ENCODE results near the gene WSB2.

The WSB2 gene

DNA sequence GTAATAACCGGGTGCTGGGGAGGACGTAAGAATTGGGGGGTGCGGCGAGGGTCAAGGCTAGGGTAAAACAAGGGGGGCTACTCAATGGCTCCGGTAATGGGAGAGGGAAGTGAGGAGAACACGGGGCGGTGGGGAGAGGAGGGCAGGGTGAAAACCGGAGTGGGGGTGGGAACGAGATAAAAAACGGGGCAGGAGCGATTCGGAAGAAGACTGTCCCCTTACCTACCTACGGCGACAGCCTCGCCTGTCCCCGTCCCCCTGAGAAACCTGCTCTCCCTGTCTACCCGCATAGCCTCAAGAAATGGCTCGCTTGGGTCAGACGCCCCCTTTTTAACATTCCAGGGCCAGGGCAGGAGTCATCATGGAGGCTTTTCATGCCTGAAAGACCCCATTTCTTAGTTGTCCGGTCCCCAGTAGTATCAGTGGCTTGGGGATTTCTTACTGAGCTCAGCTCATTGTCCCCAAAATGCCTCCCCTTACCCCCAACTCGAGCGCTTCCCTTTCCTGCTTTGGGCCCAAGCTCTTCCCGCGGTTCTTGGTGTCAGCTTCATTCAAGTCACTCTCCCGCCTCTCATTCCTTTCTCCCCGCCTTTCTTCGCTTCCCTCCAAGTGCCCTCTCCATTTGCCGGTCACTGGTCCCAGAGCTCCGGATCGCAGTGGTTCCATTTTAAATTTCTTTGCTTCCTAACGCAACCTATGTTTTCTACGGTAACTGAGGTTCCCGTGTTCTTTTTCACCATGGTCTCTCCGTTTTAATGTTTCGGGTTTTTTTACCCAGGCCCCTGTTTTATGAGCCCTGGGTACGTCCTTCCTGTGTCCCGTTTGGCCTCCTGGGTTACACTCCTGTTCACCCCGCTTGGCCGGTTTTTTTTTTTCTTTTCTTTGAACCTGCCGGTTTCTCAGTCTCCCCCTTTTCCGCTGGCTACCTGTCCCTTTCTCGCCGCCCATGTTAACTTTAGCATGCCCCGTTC lies 1.2 kb upstream of the WSB2 start:
- DNase-seq = peak; percentile 64

DNA sequence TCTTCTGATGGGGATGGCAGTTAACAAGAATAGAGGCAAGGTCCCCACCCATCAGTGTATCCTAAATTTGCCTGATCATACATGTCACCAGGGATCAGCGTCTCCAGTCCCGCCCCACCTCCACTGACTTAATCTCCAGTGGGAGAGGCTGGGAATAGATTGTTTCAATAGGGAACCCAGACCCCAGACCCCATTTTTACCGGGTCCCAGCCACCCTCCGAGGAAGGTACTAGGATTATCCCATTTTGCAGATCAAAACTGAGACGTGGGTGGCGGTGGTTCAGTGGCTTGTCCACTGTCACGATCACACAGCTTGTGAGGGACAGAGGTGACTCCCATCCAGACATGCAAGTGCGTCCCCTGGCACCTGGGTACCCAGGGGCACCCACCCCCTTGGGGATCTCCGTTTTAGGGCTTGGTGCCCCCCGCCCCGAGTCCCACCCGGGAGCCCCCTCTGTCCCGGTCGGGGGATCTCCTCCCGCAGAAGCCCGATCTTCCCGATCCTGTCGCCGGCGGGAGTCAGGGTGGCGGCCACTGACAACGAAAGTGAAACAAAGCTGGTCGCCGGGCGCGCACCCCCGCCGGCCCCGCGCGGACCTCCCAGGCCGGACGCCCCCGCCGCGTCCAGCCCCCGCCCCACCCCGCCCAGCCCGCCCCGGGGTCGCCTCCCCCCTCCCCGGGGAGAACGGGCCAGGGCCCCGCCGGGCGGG lies 523 bp downstream of the WSB2 start:
- peak; percentile 68 for DNase-seq

DNA sequence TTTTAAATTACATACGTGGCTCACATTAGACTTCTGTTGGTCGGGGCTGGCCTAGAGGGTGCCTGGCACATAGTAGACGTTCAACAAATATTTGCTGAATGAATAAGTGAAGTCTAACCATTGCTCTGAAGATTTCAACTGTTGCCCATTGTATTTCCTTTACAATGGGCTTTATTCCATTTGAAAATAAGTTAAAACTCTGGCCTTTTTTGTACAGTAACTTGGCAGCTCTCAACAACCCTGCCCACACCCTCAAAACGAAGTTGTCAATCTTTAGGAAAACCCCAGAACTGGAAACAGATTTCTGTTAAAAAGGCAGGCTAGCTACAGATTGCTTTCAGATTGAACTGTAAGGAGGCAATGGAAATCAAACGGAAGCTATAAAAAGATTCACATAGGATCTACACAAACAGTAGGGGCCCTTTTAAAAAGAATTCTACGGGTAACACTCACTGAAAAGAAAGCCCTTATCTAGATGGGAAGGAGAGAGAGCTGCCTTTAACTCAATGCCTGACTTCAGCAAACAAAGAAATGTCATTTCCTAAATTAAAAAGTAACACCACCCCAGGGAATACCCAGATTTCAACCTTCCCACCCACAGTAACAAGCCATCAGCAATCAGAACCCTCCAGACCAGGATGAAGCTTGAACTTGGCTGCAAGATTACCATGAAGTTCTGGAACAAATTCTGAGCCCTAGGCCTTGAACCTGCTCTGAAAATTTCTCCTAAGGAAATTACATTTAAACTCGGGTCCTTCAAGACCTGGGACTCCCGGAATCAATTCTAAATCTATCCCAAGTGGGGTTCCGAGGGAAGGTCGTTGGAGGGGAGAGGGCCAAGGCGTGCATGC lies 1.4 kb downstream of the WSB2 start:
- DNase-seq = no peak

DNA sequence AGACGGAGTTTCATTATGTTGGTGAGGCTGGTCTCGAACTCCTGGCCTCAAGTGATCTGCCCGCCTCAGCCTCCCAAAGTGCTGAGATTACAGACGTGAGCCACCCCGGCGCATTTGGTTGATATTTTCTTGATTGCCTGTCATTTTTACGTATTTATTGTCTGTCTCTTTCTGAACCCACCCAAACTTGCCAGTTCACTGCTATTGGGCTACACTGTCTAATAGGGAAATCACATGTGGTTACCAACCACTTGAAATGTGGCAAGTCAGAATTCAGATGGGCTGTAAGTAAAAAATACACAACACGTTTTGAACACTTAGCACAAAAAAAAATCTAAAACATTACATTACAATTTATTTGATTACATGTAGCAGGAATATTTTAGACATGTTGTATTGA lies 2.1 kb downstream of the WSB2 start:
- no peak for DNase-seq

GRCh38 chr12:118058227-118058626 lies 2.8 kb downstream of the WSB2 start:
- no peak for DNase-seq

DNA sequence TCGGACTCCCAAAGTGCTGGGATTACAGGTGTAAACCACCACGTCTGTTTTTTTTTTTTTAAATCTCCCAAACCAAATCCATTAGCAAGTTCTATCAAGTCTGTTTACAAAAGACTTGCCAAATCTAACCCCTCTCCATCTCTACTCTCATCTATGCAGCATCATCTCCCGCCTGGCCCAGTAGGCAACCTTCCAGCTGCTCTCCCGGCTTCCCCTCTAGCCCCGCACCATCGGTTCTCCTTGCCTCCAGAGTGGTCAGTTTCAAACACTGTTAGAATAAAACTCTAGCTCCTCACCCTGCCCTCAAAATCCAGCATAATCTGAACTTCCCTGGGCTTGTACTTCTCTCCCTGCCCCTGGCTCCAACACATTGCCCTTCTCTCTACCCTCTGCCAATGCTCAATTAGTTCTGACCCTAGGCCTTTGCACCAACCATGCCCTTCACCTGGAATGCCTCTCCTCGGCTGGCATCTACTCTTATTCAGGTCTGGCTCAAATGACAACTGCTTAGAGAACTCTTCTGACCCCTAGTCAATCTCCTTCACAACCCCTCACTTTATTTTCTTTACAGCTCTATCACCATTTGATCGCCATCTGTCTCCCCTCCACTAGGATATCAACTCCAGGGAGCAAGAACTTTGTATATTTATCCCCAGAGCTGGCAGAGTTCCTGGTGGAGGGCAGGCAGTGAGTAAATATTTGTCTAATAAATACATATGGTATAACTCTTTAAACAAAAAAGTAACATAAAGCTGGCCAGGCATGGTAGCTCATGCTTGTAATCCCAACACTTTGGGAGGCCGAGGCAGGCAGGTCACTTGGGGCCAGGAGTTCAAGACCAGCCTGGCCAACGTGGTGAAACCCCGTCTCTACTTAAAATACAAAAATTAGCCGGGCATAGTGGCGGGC lies 4.9 kb downstream of the WSB2 start:
- no peak for DNase-seq

DNA sequence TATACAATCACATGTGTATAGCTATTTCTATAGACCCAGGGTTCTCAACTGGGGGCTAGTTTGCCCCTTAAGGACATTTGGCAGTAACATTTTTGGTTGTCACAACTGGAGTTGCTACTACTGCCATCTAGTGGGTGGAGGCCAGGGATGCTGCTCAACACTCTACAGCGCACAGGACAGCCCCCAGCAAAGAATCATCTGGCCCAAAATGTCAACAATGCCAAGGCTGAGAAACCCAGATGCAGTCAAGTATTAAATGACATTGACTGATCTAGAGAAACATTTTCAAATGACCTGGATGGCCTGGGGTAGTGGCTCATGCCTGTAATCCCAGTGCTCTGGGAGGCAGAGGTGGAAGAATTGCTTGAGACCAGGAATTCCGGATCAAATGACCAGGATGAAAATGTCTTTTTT lies 5.8 kb downstream of the WSB2 start:
- DNase-seq = peak; percentile 32

- DNase-seq = no peak
Measured at GRCh38 chr12:118053071-118053985, 7.7 kb downstream of the WSB2 start.

GRCh38 chr12:118052324-118053070 lies 8.5 kb downstream of the WSB2 start:
- peak; percentile 72 for DNase-seq

DNA sequence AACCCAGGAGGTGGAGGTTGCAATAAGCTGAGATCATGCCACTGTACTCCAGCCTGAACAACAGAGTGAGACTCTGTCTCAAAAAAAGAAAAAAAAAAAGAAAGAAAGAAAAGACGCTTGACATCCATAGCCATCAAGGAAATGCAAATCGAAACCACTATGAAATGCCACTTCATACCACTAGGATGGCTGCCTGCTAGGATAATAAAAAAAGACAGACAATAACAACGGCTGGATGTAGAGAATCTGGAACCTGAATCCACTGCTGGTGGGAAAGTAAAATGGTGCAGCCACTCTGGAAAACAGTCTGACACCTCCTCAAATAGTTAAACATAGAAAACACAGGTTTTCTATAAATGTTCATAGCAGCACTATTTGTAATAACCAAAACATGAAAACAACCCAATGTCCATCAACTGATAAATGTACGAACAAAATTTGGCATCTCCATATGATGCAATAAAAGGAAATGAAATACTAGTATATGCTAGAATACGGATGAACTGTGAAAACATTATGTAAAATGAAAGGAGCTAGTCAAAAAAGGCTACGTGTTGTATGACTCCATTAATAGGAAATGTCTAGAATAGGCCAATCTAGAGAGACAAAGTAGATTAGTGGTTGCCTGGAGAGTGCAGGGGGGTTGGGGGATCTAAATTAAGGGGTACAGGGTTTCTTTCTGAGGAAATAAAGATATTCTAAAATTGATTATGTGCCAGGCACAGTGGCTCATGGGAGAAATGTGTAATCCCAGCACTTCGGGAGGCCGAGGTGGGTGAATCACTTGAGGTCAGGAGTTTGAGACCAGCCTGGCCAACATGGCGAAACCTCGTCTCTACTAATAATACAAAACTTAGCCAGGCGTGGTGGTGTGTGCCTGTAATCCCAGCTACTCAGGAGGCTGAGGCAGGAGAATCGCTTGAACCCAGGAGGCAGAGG lies 9.7 kb downstream of the WSB2 start:
- DNase-seq = no peak

DNA sequence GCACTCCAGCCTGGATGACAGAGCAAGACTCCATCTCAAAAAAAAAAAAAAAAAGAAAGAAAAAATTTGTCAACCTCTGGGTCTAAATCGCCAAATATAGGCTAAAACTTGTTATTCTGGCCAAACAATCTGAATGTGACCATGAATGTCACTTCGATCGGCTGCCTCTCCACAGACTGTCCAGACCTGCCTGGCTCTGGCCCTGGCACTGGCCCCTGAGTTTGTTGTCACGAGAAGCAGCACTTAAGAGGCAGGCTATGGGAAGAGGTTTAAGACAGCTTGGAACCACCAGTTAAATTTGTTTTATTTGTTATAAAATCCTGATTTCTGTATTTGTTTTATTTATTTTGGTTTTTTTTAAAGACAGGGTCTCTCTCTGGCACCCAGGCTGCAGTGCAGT lies 14.5 kb downstream of the WSB2 start:
- no peak for DNase-seq

DNA sequence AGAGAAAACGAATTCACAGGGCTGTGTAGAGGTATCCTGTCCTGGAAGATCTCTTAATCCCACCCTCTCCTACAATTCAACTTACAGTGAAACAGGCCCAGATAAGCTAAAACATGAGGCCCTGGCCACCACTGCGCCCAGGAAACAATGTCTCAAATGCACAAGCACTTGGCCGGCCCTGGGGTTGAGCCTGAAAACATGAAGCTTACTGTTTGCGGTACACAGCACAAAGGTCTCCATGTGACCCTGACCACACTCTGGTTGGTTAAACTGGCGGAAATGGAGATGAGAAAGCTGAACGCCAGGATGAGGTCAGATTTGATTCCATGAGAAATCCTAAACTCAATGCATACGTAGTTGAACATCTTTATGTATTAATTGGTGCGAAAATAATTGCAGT lies 16.4 kb downstream of the WSB2 start:
- no peak for DNase-seq

DNA sequence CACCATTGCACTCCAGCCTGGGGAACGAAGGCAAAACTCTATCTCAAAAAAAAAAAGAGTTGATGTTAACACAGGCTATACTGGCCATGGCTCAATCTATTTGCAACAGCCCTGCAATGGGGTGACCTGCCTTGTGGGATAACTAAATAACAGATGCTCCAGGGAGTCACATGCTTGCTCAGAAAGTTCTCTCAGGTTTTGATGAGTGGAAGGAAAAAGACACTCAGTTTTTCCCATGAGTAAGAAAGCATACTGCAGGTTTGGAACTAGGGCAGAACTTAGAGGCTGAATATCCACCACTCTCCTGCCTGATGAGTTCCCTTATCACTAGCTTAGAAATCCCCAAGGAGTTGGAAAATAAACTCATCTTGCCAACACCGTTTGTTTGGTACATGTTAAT lies 16.9 kb downstream of the WSB2 start:
- no peak for DNase-seq

- DNase-seq = no peak
Measured at GRCh38 chr12:118042091-118042490, 18.9 kb downstream of the WSB2 start.

DNA sequence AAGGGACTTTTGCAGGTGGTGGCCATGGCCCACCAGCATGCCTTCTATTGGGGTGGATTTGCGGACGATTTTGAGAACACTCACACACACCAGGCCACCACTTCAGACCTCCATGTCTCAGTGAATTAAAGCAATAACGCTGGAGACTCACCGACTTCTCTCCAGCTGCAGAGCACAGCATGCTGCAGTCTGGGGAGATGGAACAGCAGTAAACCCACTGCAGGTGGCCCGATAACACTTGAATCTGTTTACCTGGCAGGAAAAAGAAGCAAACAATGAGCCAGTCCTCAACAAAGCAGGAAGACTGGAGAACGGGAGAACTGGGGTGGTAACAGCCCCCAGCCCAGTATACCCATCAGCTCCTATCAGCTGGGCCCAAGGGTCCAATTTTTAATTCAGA lies 22.8 kb downstream of the WSB2 start:
- DNase-seq = no peak

DNA sequence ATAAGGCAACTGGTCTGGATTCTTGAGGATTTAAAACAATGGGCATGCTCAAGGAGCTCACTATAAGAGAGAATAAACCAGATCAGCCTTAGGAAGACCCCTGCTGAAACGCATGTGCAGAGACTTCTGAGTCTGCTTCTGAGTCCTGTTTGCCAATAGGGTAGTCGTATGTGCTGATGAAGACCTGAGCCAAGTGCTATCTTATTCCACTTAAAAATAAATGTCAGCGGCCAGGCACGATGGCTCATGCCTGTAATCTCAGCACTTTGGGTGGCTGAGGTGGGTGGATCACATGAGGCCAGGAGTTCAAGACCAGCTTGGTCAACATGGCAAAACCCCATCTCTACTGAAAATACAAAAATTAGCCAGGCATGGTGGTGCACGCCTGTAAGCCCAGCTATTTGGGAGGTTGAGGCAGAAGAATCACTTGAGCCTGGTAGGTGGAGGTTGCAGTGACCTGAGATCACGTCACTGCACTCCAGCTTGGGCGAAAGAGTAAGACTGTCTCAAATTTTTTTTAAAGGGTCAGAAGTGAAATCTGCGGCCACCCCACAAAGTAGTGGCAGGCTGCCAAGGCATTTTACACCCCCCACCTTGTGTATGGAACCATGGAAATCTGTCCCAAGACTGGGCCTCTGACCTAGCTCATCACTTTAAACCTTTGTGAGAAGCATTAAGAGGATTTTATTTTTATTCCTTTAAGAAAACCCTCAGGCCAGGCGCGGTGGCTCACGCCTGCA lies 24.1 kb downstream of the WSB2 start:
- DNase-seq = no peak

- no peak for DNase-seq
Measured at GRCh38 chr12:118035190-118036041, 25.6 kb downstream of the WSB2 start.
